Pancreas (tissue), 10 donors: ENCODE measurements around the gene USP34. TPM values are rescaled to one million over a fixed set of nuclear protein-coding genes. Genes with fewer than 3 reads are reported as not detected.
"Not testable (repeated sequence)": the region's sequence is repeated elsewhere in the genome, so short reads cannot be mapped to it uniquely, and the experiment has no call there.

ENCODE experiments used
- ATAC-seq, 4 donors: fragments of 200-7000 bp; cut with Tn5 transposase; one replicate each; pipeline versions ENCODE4 v1.8.0 to v1.9.1; 2020; ENCODE audit warnings: mild to moderate bottlenecking in 4 of 4, moderate library complexity in 4 of 4
- DNase-seq, 6 donors: peaks; one replicate each; pipeline ENCODE4 v3.0.0-alpha.2; 2020
- FAIRE-seq: peaks from 2 replicates; lab custom pipeline; 2012; peaks lifted over from hg19 to GRCh38; lab: Jason Lieb, UNC
- H3K27ac ChIP-seq, 4 donors: fragments of 200-600 bp; sonication (generic); 1 replicate in 3 of 4; 2 replicates in 1 of 4; pipeline versions ENCODE4 v1.5.0 to v1.8.0; 2020
- H3K27me3 ChIP-seq, 4 donors: fragments of 200-600 bp; one replicate each; pipeline ENCODE4 v1.8.0; 2021
- H3K36me3 ChIP-seq, 3 donors: fragments of 200-600 bp; sonication (generic) in 1 of 3; one replicate each; pipeline versions ENCODE4 v1.5.0 to v1.8.0; 2020 to 2021
- H3K4me1 ChIP-seq, 3 donors: fragments of 200-600 bp; one replicate each; pipeline ENCODE4 v1.8.0; 2021
- H3K4me3 ChIP-seq, 4 donors: fragments of 200-600 bp; sonication (generic) in 2 of 4; one replicate each; pipeline versions ENCODE4 v1.5.0 to v1.8.0; 2020 to 2021
- H3K9me3 ChIP-seq, 4 donors: fragments of 200-600 bp; one replicate each; pipeline ENCODE4 v1.8.0; 2021
- CTCF ChIP-seq, 4 donors: fragments of 200-600 bp; sonication (generic) in 3 of 4; IDR thresholded peaks; one replicate each; pipeline versions ENCODE4 v1.5.0 to v1.8.0; 2021; ENCODE audit warnings: antibody characterized with exemption in 4 of 4
- WGBS, 2 donors: extraction: QIAGEN DNeasy Blood & Tissue Kit; methylation state at CpG; one replicate each; pipeline ENCODE4 v1.1.7; 2013; 5-methylcytosine and 5-hydroxymethylcytosine counted together
- intact Hi-C, 3 donors: fragments of 100-400 bp; cut with DNase I; formaldehyde crosslinking; loops; one replicate each; pipeline versions ENCODE4 v1.11.1 to v1.14.2; 2022
- polyA plus RNA-seq, 2 donors: library from polyadenylated mRNA; stranded (reverse); fragments of 200-250 nt; gene quantifications; one replicate each; pipeline ENCODE4 v1.2.3, GENCODE V29; 2013
- total RNA-seq, 6 donors: library from RNA; stranded (reverse); fragmentation: NEBNext Ultra II Directional in 4 of 6; extraction: Animal tissue kit (Norgen Biotek cat#: 25700) in 4 of 6; gene quantifications; one replicate each; pipeline versions ENCODE4 v1.2.1 to v1.2.4, GENCODE V29; 2021 to 2023
- donor health status: healthy with polysubstance abuse.
- donor health status: DM: no; HTN: no; CAD: no; lungs with moderate emphysema.
- donor health status: DM: no; HTN: no; CAD: no.
- donor health status: control.
- donor health status: control.
- donor health status: Bipolar disorder and iron deficiency.
- donor health status: DM: yes; HTN: yes; CAD: no.
- donor health status: DM: no; HTN: no; CAD: no.
- donor health status: DM: no; HTN: no; CAD: no.
- donor health status: DM: yes; HTN: yes; CAD: no.

The USP34 gene
- total and polyA plus RNA-seq, 8 donors = 30.0 to 58.9 (median 45.1) TPM

- DNase-seq (no peak), ATAC-seq (peak; percentile 60 to 85 (median 78)), FAIRE-seq (no peak)
- TF ChIP-seq CTCF (IDR thresholded peaks at IDR 0.05) = no peak
- Histone ChIP-seq H3K4me1 (peaks cover 0 to 5% (median 0%) of the 10 kb centered on the region in 3 donors), H3K27me3 (no peaks in the 10 kb centered on the region), H3K27ac (no peak overlapping the region), H3K9me3 (no peaks in the 10 kb centered on the region), H3K36me3 (peaks cover 0 to 51% (median 5%) of the 10 kb centered on the region in 3 donors), H3K4me3 (no peak overlapping the region)
- intact Hi-C loops = no loop called here
- 85 to 86% methylated on average over 5 of the region's 5 CpGs for WGBS, 2 donors
Observed at GRCh38 chr2:61210332-61210981, 260.4 kb downstream of the USP34 start.

GRCh38 chr2:61205132-61205531 lies 265.8 kb downstream of the USP34 start:
- no peak overlapping the region for H3K27ac ChIP-seq
- DNase-seq (no peak), FAIRE-seq (no peak), ATAC-seq (no peak)
- H3K9me3 ChIP-seq = no peaks in the 10 kb centered on the region
- no peak overlapping the region for H3K4me3 ChIP-seq
- TF ChIP-seq CTCF (IDR thresholded peaks at IDR 0.05) = no peak
- WGBS, 2 donors = 89 to 95% methylated on average over 7 of the region's 7 CpGs
- H3K36me3 ChIP-seq = peaks cover 0 to 65% (median 7%) of the 10 kb centered on the region in 3 donors
- intact Hi-C loops = no loop called here
- H3K4me1 ChIP-seq = no peaks in the 10 kb centered on the region
- H3K27me3 ChIP-seq = no peaks in the 10 kb centered on the region

- Histone ChIP-seq H3K4me3 (no peak overlapping the region), H3K27ac (no peak overlapping the region), H3K36me3 (peaks cover 0 to 6% (median 2%) of the 10 kb centered on the region in 3 donors), H3K9me3 (no peaks in the 10 kb centered on the region), H3K27me3 (no peaks in the 10 kb centered on the region), H3K4me1 (no peaks in the 10 kb centered on the region)
- no peak for DNase-seq
- intact Hi-C loops = no loop called here
- 95 to 96% methylated on average over 7 of the region's 7 CpGs for WGBS, 2 donors
- TF ChIP-seq CTCF (IDR thresholded peaks at IDR 0.05) = no peak
- FAIRE-seq = no peak
- no peak for ATAC-seq
Observed at GRCh38 chr2:61196671-61197070, 274.2 kb downstream of the USP34 start.

- WGBS, 2 donors = 95 to 96% methylated on average over 15 of the region's 15 CpGs
- intact Hi-C loops, H3K27ac ChIP-seq, FAIRE-seq, H3K4me3 ChIP-seq, H3K27me3 ChIP-seq, DNase-seq, H3K4me1 ChIP-seq, ATAC-seq, H3K9me3 ChIP-seq: not testable (repeated sequence)
- peaks cover 0 to 13% (median 4%) of the 10 kb centered on the region in 3 donors for H3K36me3 ChIP-seq
Observed at GRCh38 chr2:61194646-61195045, 276.2 kb downstream of the USP34 start.

GRCh38 chr2:61193670-61194561 lies 277.0 kb downstream of the USP34 start:
- Histone ChIP-seq H3K27me3 (no peaks in the 10 kb centered on the region), H3K27ac (no peak overlapping the region), H3K36me3 (peaks cover 0 to 13% (median 4%) of the 10 kb centered on the region in 3 donors), H3K4me1 (no peaks in the 10 kb centered on the region), H3K4me3 (no peak overlapping the region), H3K9me3 (no peaks in the 10 kb centered on the region)
- ATAC-seq = peak in 2 of 4 donors; percentile 19 to 31
- no peak for FAIRE-seq
- intact Hi-C loops = no loop called here
- 73 to 74% methylated on average over 4 of the region's 4 CpGs for WGBS, 2 donors
- DNase-seq = no peak
- TF ChIP-seq CTCF (IDR thresholded peaks at IDR 0.05) = no peak
